ENCODE measurements around the gene TFPI.
"Not testable (repeated sequence)": the region's sequence is repeated elsewhere in the genome, so short reads cannot be mapped to it uniquely, and the experiment has no call there.

The TFPI gene

GRCh38 chr2:187552828-187553681 is 1.2 kb downstream of the TFPI start:
- DNase-seq, result peak; percentile 87

- DNase-seq, result no peak
These were observed 1.9 kb downstream of the TFPI start for GRCh38 chr2:187552381-187552780.

GRCh38 chr2:187550857-187551256 is 3.4 kb downstream of the TFPI start:
- no peak for DNase-seq

- DNase-seq, result no peak
These were observed 4.2 kb downstream of the TFPI start for GRCh38 chr2:187549951-187550555.

GRCh38 chr2:187549193-187549592 is 5.0 kb downstream of the TFPI start:
- no peak for DNase-seq

GRCh38 chr2:187548656-187549055 is 5.6 kb downstream of the TFPI start:
- no peak for DNase-seq

- DNase-seq, result peak; percentile 98
These were observed 6.8 kb downstream of the TFPI start for GRCh38 chr2:187547353-187547979.

GRCh38 chr2:187546762-187547333 is 7.4 kb downstream of the TFPI start:
- DNase-seq, result no peak

- DNase-seq, result no peak
These were observed 8.9 kb downstream of the TFPI start for GRCh38 chr2:187545238-187545751.

- DNase-seq, result no peak
These were observed 9.7 kb downstream of the TFPI start for GRCh38 chr2:187544371-187545080.

- no peak for DNase-seq
These were observed 10.7 kb downstream of the TFPI start for GRCh38 chr2:187543488-187543887.

- peak; percentile 32 for DNase-seq
These were observed 12.1 kb downstream of the TFPI start for GRCh38 chr2:187542123-187542522.

- DNase-seq, result peak; percentile 93
These were observed 12.8 kb downstream of the TFPI start for GRCh38 chr2:187541086-187542085.

- not testable (repeated sequence) for DNase-seq
These were observed 16.0 kb downstream of the TFPI start for GRCh38 chr2:187538222-187538621.

- DNase-seq, result not testable (repeated sequence)
These were observed 18.9 kb downstream of the TFPI start for GRCh38 chr2:187535381-187535780.

- DNase-seq, result no peak
These were observed 21.7 kb downstream of the TFPI start for GRCh38 chr2:187532333-187533120.

GRCh38 chr2:187529977-187530721 is 24.1 kb downstream of the TFPI start:
- no peak for DNase-seq

GRCh38 chr2:187529248-187529976 is 24.8 kb downstream of the TFPI start:
- DNase-seq, result no peak

- DNase-seq, result no peak
These were observed 26.2 kb downstream of the TFPI start for GRCh38 chr2:187528042-187528441.

All from fibroblast of skin of back (primary cell).